Measurements from ENCODE around the gene RETSAT. TPM values are rescaled to one million over a fixed set of nuclear protein-coding genes. Genes with fewer than 3 reads are reported as not detected.
A peak's percentile ranks its signal among the peaks of the same experiment; 100 is the strongest.

The RETSAT gene
- total RNA-seq, 6 experiments from 2014 or later: 70.3 to 112 (median 105) TPM

DNA sequence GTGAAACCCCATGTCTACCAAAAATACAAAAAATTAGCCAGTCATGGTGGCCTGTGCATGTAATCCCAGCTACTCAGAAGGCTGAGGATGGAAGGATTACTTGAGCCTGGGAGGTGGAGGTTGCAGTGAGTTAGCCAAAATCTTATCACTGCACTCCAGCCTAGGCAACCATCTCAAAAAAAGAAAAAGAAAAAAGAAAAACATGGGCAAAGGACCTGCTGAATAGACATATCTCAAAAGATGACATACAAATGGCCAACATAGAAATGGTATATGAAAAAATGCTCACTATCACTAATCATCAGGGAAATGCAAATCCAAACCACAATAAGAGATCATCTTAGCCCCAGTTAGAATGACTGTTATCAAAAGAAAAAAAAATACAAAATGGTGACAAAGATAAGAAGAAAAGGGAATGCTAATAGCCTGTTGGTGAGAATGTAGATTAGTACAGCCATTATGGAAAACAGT is 25.1 kb downstream of the RETSAT start:
- H3K9me3 ChIP-seq: no peaks in the 10 kb centered on the region
- DNase-seq (no peak), ATAC-seq (no peak)
- H3K27ac ChIP-seq: no peak overlapping the region
- no peak overlapping the region for H3K4me3 ChIP-seq
- H3K4me1 ChIP-seq: peaks cover 0 to 6% (median 3%) of the 10 kb centered on the region in 4 donors
- peaks cover 0 to 5% (median 0%) of the 10 kb centered on the region in 4 donors for H3K36me3 ChIP-seq
- intact Hi-C loops (cut with DNase I): no loop called here
- TF ChIP-seq POLR2A (IDR thresholded peaks at IDR 0.05): no peak
- TF ChIP-seq, protein P1, sequence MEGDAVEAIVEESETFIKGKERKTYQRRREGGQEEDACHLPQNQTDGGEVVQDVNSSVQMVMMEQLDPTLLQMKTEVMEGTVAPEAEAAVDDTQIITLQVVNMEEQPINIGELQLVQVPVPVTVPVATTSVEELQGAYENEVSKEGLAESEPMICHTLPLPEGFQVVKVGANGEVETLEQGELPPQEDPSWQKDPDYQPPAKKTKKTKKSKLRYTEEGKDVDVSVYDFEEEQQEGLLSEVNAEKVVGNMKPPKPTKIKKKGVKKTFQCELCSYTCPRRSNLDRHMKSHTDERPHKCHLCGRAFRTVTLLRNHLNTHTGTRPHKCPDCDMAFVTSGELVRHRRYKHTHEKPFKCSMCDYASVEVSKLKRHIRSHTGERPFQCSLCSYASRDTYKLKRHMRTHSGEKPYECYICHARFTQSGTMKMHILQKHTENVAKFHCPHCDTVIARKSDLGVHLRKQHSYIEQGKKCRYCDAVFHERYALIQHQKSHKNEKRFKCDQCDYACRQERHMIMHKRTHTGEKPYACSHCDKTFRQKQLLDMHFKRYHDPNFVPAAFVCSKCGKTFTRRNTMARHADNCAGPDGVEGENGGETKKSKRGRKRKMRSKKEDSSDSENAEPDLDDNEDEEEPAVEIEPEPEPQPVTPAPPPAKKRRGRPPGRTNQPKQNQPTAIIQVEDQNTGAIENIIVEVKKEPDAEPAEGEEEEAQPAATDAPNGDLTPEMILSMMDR (IDR thresholded peaks at IDR 0.05): no peak
- H3K27me3 ChIP-seq: no peaks in the 10 kb centered on the region

DNA sequence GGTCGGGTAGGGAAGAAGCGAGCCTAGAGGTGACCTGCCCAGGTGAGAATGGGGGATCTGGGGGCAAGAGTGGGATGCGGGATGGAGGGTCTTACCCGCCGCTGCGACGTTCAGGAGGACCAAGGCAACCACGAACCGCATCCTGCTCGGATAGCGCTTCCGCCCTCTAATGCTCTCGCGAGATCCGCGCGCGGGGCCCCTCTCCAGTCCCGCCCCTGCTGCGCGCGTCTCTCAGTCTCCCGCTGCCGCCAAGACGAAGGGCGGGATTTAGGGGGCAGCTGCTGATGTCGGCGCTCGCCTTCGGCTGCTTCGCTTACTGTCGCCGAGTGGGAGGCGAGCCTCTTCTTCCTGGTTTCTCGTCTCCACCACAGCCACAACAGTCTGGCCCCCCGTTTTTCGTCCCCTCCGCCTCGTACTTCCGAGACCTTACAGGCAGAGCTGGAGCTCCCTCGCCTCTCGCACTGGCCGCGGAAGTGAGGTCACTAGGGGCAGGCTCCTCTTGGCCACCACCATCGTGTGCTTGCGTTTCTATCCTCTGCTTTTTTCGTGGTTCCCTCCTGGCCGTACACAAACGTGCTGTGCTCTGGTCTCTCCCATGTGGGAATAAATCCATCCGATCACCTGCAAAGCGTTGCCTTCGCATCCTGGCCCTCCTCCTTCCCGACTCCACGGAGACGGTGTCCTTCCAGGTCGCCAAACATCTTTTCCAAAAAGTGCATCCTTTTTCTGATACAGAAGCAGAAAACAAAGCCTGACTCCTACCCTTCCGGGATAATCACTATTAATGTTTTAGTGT is 26.3 kb downstream of the RETSAT start, which contains the start of gene TGOLN2:
TSS of gene TGOLN2 (minus strand) at position 168 of the 796 bp plus-strand sequence. CDS start at position 141, 27 bp downstream.
- Histone ChIP-seq H3K27me3 (no peaks in the 10 kb centered on the region), H3K9me3 (no peaks in the 10 kb centered on the region), H3K36me3 (peaks cover 0 to 16% (median 6%) of the 10 kb centered on the region in 4 donors), H3K27ac (peak within 1 kb of the TSS; percentile 85 to 96 (median 92)), H3K4me1 (peaks cover 0 to 18% (median 13%) of the 10 kb centered on the region in 4 donors), H3K4me3 (peak within 1 kb of the TSS; percentile 74 to 79 (median 78))
- ATAC-seq (peak; percentile 79 to 90 (median 86)), DNase-seq (peak; percentile 95 to 96 (median 96))
- WGBS (ENCODE audit: insufficient coverage, low coverage, low lambda C conversion rate, missing lambda C conversion rate): 0% methylated on average over 27 of the region's 57 CpGs
- intact Hi-C loops (cut with DNase I): no loop called here
- TF ChIP-seq, protein P1 (IDR thresholded peaks at IDR 0.05): peak in 2 of 4 donors; percentile 6 to 14
- TF ChIP-seq POLR2A (IDR thresholded peaks at IDR 0.05): peak; percentile 99

DNA sequence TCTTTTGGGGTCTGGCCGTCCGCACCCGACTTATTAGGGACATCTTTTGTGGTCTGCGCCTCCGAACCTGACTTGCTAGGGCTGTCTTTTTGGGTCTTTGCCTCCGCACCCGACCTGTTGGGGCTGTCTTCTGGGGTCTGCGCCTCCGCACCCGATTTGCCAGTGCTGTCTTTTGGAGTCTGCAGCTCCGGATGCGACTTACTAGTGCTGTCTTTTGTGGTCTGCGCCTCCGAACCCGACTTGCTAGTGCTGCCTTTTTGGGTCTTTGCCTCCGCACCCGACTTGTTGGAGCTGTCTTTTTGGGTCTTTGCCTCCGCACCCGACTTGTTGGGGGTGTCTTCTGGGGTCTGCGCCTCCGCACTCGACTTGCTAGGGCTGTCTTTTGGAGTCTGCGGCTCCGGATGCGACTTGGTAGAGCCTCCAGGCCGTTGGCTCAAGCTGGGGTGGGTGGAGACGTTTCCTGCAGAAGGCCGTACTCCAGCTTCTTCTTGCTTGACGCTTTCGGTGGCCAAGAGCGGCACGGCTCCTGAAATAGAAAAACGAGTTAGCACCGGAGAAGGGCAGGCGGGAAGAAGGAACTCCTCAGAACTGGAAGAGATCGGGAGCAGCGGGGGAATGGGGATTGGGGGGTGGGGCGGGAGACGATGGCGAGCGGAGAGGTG is 27.0 kb downstream of the RETSAT start:
- ATAC-seq (peak; percentile 20 to 25 (median 24)), DNase-seq (peak; percentile 56 to 73 (median 66))
- Histone ChIP-seq H3K4me3 (peak overlapping the region; percentile 74 to 79 (median 78)), H3K9me3 (no peaks in the 10 kb centered on the region), H3K27me3 (no peaks in the 10 kb centered on the region), H3K27ac (peak overlapping the region; percentile 85 to 96 (median 92)), H3K36me3 (peaks cover 0 to 23% (median 11%) of the 10 kb centered on the region in 4 donors), H3K4me1 (peaks cover 0 to 25% (median 16%) of the 10 kb centered on the region in 4 donors)
- TF ChIP-seq, protein P1 (IDR thresholded peaks at IDR 0.05): no peak
- TF ChIP-seq POLR2A (IDR thresholded peaks at IDR 0.05): no peak
- intact Hi-C loops (cut with DNase I): no loop called here
- 0% methylated on average over 30 of the region's 41 CpGs for WGBS (ENCODE audit: insufficient coverage, low coverage, low lambda C conversion rate, missing lambda C conversion rate)

DNA sequence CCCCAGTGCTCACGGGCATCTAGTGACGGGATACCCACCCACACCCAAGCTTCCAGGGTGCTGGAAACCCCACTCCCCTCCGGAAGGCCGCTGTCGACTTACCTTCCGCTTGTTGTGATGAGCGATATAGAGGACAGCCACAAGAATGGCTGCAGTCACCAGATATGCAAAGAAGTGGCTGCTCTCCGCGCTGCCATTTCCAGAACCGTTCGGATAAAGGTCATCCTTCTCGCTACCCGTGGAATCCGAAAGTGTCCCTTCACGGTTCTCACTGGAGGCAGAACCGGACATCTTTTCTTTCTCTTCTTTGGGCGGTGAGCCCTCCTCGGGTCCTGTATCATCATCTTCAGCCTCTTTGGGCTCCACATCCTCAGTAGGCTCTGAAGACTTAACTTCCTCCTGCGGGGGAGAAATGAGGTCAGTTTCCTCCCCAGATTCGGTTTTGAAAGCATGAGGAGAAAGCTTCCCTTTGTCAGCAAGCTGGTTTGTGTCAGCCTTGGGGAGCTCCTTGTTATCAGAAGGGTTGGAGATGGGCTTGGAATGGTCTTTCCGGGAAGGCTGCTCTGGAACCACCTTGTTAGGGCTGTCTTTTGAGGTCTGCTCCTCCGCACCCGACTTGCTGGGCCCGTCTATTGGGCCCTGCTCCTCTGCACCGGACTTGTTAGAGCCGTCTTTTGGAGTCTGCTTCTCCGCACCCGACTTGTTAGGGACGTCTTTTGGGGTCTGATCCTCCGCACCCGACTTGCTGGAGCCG is 27.7 kb downstream of the RETSAT start:
- Histone ChIP-seq H3K4me3 (peak overlapping the region; percentile 74 to 79 (median 78)), H3K36me3 (peaks cover 0 to 30% (median 15%) of the 10 kb centered on the region in 4 donors), H3K27ac (peak overlapping the region; percentile 85 to 96 (median 92)), H3K4me1 (peaks cover 0 to 32% (median 16%) of the 10 kb centered on the region in 4 donors), H3K9me3 (no peaks in the 10 kb centered on the region), H3K27me3 (no peaks in the 10 kb centered on the region)
- no peak for TF ChIP-seq POLR2A (IDR thresholded peaks at IDR 0.05)
- TF ChIP-seq, protein P1 (IDR thresholded peaks at IDR 0.05): no peak
- ATAC-seq (peak in 2 of 4 donors; percentile 1), DNase-seq (no peak)
- WGBS (ENCODE audit: insufficient coverage, low coverage, low lambda C conversion rate, missing lambda C conversion rate): 1% methylated on average over 9 of the region's 32 CpGs
- intact Hi-C loops (cut with DNase I): no loop called here

Measured in right lobe of liver (tissue), 6 donors.